Neuronal stem cell (in vitro differentiated cells): ENCODE measurements around the gene RBPJ.

Source experiments
- DNase-seq: peaks from one replicate; pipeline ENCODE4 v3.0.0-alpha.2; 2013; ENCODE audit warnings: low spot score
- H2AFZ ChIP-seq: one replicate; pipeline ENCODE4 v1.6.1; 2013; ENCODE audit warnings: mild to moderate bottlenecking, low read length, inconsistent platforms
- H2AK5ac ChIP-seq: 2 replicates; pipeline ENCODE4 v1.6.1; 2013; ENCODE audit warnings: low read depth, mild to moderate bottlenecking, inconsistent platforms, low read length, moderate library complexity, mixed read lengths
- H2BK120ac ChIP-seq: 2 replicates; pipeline ENCODE4 v1.6.1; 2013; ENCODE audit warnings: low read depth, mild to moderate bottlenecking, inconsistent platforms, low read length, moderate library complexity, mixed read lengths
- H2BK12ac ChIP-seq: one replicate; pipeline ENCODE4 v1.6.1; 2013; ENCODE audit warnings: low read length, inconsistent platforms
- H2BK15ac ChIP-seq: 2 replicates; pipeline ENCODE4 v1.6.1; 2013; ENCODE audit warnings: mild to moderate bottlenecking, low read length, inconsistent platforms, mixed read lengths
- H2BK5ac ChIP-seq: one replicate; pipeline ENCODE4 v1.6.1; 2013; ENCODE audit warnings: inconsistent platforms, mild to moderate bottlenecking, low read length, moderate library complexity
- H3K14ac ChIP-seq: one replicate; pipeline ENCODE4 v1.6.1; 2013; ENCODE audit warnings: low read length, inconsistent platforms
- H3K18ac ChIP-seq: 2 replicates; pipeline ENCODE4 v1.6.1; 2013; ENCODE audit warnings: low read length, inconsistent platforms
- H3K23ac ChIP-seq: 2 replicates; pipeline ENCODE4 v1.6.1; 2013; ENCODE audit warnings: low read depth, mild to moderate bottlenecking, mixed read lengths, low read length, inconsistent platforms; ENCODE audit not compliant: poor library complexity
- H3K27ac ChIP-seq: replicated peaks from 3 replicates; pipeline ENCODE4 v1.5.1; 2013; ENCODE audit warnings: low read length, inconsistent platforms
- H3K27me3 ChIP-seq, 3 experiments: 2 replicates each; pipeline ENCODE4 v1.6.1; 2013; ENCODE audit warnings: low read length in 3 of 3, mild to moderate bottlenecking in 2 of 3, inconsistent platforms in 1 of 3, low read depth in 1 of 3, mixed read lengths in 1 of 3, moderate library complexity in 1 of 3; ENCODE audit not compliant: control insufficient read depth in 3 of 3, insufficient read depth in 3 of 3
- H3K36me3 ChIP-seq, 2 donors: replicated peaks in 1 of 2; 2 replicates each; pipeline ENCODE4 v1.6.1; 2013; ENCODE audit warnings: low read length in 2 of 2; ENCODE audit not compliant: control insufficient read depth in 2 of 2, insufficient read depth in 2 of 2
- H3K4ac ChIP-seq: 2 replicates; pipeline ENCODE4 v1.6.1; 2013; ENCODE audit warnings: inconsistent platforms, mild to moderate bottlenecking, low read length, moderate library complexity
- H3K4me1 ChIP-seq, 2 donors: 1 replicate in 1 of 2; 2 replicates in 1 of 2; pipeline ENCODE4 v1.6.1; 2013; ENCODE audit warnings: low read length in 2 of 2, low read depth in 1 of 2; ENCODE audit not compliant: control insufficient read depth in 2 of 2, insufficient read depth in 1 of 2
- H3K4me2 ChIP-seq: one replicate; pipeline ENCODE4 v1.6.1; 2013; ENCODE audit warnings: mild to moderate bottlenecking, low read length, inconsistent platforms; ENCODE audit not compliant: insufficient read depth, poor library complexity, severe bottlenecking
- H3K4me3 ChIP-seq, 2 donors: 2 replicates each; pipeline ENCODE4 v1.5.1; 2013; ENCODE audit warnings: low read length in 2 of 2, mild to moderate bottlenecking in 2 of 2, inconsistent platforms in 1 of 2, moderate library complexity in 1 of 2
- H3K79me1 ChIP-seq: one replicate; pipeline ENCODE4 v1.6.1; 2013; ENCODE audit warnings: low read depth, mild to moderate bottlenecking, inconsistent platforms, low read length, moderate library complexity
- H3K9ac ChIP-seq: one replicate; pipeline ENCODE4 v1.6.1; 2013; ENCODE audit warnings: mild to moderate bottlenecking, low read depth, low read length, inconsistent platforms; ENCODE audit not compliant: poor library complexity
- H3K9me3 ChIP-seq, 2 donors: replicated peaks in 1 of 2; 2 replicates each; pipeline versions ENCODE3 to v1.6.1; 2013; ENCODE audit warnings: low read length in 2 of 2, mild to moderate bottlenecking in 2 of 2, inconsistent platforms in 1 of 2, low read depth in 1 of 2, mixed read lengths in 1 of 2, moderate library complexity in 1 of 2; ENCODE audit not compliant: control insufficient read depth in 2 of 2, insufficient read depth in 1 of 2
- H4K8ac ChIP-seq: one replicate; pipeline ENCODE4 v1.6.1; 2013; ENCODE audit warnings: low read depth, mild to moderate bottlenecking, inconsistent platforms, low read length, moderate library complexity
- H4K91ac ChIP-seq: one replicate; pipeline ENCODE4 v1.6.1; 2013; ENCODE audit warnings: low read length, low read depth, mild to moderate bottlenecking, inconsistent platforms; ENCODE audit not compliant: poor library complexity
- WGBS, 2 donors: extraction: QIAGEN DNeasy Blood & Tissue Kit; methylation state at CpG; one replicate each; pipeline ENCODE4 v1.1.7; 2013; ENCODE audit warnings: missing lambda C conversion rate in 2 of 2, mixed read lengths in 1 of 2; ENCODE audit not compliant: insufficient read length in 2 of 2, insufficient replicate concordance in 1 of 2; ENCODE audit errors: extremely low coverage in 2 of 2; 5-methylcytosine and 5-hydroxymethylcytosine counted together

RBPJ gene

GRCh38 chr4:26384380-26385057 lies 63.7 kb downstream of the RBPJ start:
- no peak overlapping the region for H3K4me3 ChIP-seq
- H2BK5ac ChIP-seq: no peak overlapping the region
- no peaks in the 10 kb centered on the region for H3K27me3 ChIP-seq
- H2AK5ac ChIP-seq: no peak overlapping the region
- H4K8ac ChIP-seq: no peak overlapping the region
- no peak for DNase-seq
- peaks cover 0 to 45% of the 10 kb centered on the region in 2 donors for H3K36me3 ChIP-seq
- no peak overlapping the region for H2BK12ac ChIP-seq
- H3K18ac ChIP-seq: no peak overlapping the region
- H3K4me1 ChIP-seq: no peaks in the 10 kb centered on the region
- no peak overlapping the region for H2BK120ac ChIP-seq
- no peak overlapping the region for H2AFZ ChIP-seq
- H3K4me2 ChIP-seq: no peak overlapping the region
- no peak overlapping the region for H2BK15ac ChIP-seq
- no peak overlapping the region for H3K27ac ChIP-seq
- WGBS, 2 donors: no CpG with 5 or more reads among the region's 7 CpGs
- peaks cover 2 to 20% of the 10 kb centered on the region in 2 donors for H3K9me3 ChIP-seq
- H4K91ac ChIP-seq: no peak overlapping the region
- H3K9ac ChIP-seq: no peak overlapping the region
- no peak overlapping the region for H3K4ac ChIP-seq
- H3K23ac ChIP-seq: no peak overlapping the region
- H3K79me1 ChIP-seq: no peaks in the 10 kb centered on the region
- no peak overlapping the region for H3K14ac ChIP-seq

DNA sequence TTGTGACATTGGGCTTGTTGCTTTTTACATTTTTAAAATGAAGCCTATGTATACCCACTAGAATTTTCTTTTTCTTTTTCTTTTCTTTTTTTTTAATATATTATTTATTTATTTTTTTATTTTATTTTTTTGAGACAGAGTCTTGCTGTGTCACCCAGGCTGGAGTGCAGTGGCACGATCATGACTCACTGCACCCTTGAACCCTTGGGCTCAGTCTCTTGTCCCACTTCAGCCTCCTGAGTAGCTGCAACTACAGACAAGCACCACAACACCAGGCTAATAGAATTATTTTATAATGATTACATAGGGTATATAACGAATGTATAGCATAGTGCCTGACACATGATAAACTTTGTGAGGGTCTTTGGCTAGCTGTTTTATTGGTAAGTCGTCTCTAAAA lies 64.9 kb downstream of the RBPJ start:
- Histone ChIP-seq H4K8ac (no peak overlapping the region), H2BK12ac (no peak overlapping the region), H3K9me3 (peaks cover 2 to 28% of the 10 kb centered on the region in 2 donors), H4K91ac (no peak overlapping the region), H3K4ac (no peak overlapping the region), H3K4me3 (no peak overlapping the region), H3K79me1 (no peaks in the 10 kb centered on the region), H3K23ac (no peak overlapping the region), H2BK15ac (no peak overlapping the region), H3K4me1 (no peaks in the 10 kb centered on the region), H3K4me2 (no peak overlapping the region), H2BK5ac (no peak overlapping the region), H3K36me3 (peaks cover 0 to 54% of the 10 kb centered on the region in 2 donors), H3K18ac (no peak overlapping the region), H2BK120ac (no peak overlapping the region), H2AK5ac (no peak overlapping the region), H3K14ac (no peak overlapping the region), H2AFZ (no peak overlapping the region), H3K27ac (no peak overlapping the region), H3K27me3 (no peaks in the 10 kb centered on the region), H3K9ac (no peak overlapping the region)
- no peak for DNase-seq
- WGBS, 2 donors: no CpG with 5 or more reads among the region's 3 CpGs

- peaks cover 0 to 61% of the 10 kb centered on the region in 2 donors for H3K36me3 ChIP-seq
- DNase-seq: no peak
- no CpG with 5 or more reads among the region's 2 CpGs for WGBS, 2 donors
Observed at GRCh38 chr4:26386386-26386785, 65.6 kb downstream of the RBPJ start.

GRCh38 chr4:26388671-26389070 lies 67.9 kb downstream of the RBPJ start:
- no peak overlapping the region for H3K4me2 ChIP-seq
- no peak overlapping the region for H3K4me3 ChIP-seq
- H2BK15ac ChIP-seq: no peak overlapping the region
- no peak overlapping the region for H3K18ac ChIP-seq
- no peak for DNase-seq
- H3K14ac ChIP-seq: no peak overlapping the region
- no peak overlapping the region for H2BK5ac ChIP-seq
- H3K4ac ChIP-seq: no peak overlapping the region
- no peaks in the 10 kb centered on the region for H3K27me3 ChIP-seq
- WGBS, 2 donors: no CpG with 5 or more reads among the region's 5 CpGs
- H4K8ac ChIP-seq: no peak overlapping the region
- H3K79me1 ChIP-seq: no peaks in the 10 kb centered on the region
- no peak overlapping the region for H3K23ac ChIP-seq
- no peak overlapping the region for H4K91ac ChIP-seq
- no peak overlapping the region for H2BK120ac ChIP-seq
- H2AK5ac ChIP-seq: no peak overlapping the region
- H2BK12ac ChIP-seq: no peak overlapping the region
- H2AFZ ChIP-seq: no peak overlapping the region
- peaks cover 2 to 32% of the 10 kb centered on the region in 2 donors for H3K9me3 ChIP-seq
- no peaks in the 10 kb centered on the region for H3K4me1 ChIP-seq
- no peak overlapping the region for H3K27ac ChIP-seq
- H3K36me3 ChIP-seq: peaks cover 0 to 83% of the 10 kb centered on the region in 2 donors
- H3K9ac ChIP-seq: no peak overlapping the region

More at GRCh38 chr4:26386386-26386785, 65.6 kb downstream of the RBPJ start:
- Histone ChIP-seq H3K23ac (no peak overlapping the region), H3K9me3 (peaks cover 2 to 28% of the 10 kb centered on the region in 2 donors), H3K27me3 (no peaks in the 10 kb centered on the region), H3K79me1 (no peaks in the 10 kb centered on the region), H3K14ac (no peak overlapping the region), H3K18ac (no peak overlapping the region), H3K4me2 (no peak overlapping the region), H3K4ac (no peak overlapping the region), H2AFZ (no peak overlapping the region), H3K9ac (no peak overlapping the region), H3K4me3 (no peak overlapping the region), H4K91ac (no peak overlapping the region), H3K27ac (no peak overlapping the region), H2BK5ac (no peak overlapping the region), H4K8ac (no peak overlapping the region), H2BK12ac (no peak overlapping the region), H2BK15ac (no peak overlapping the region), H2AK5ac (no peak overlapping the region), H2BK120ac (no peak overlapping the region), H3K4me1 (no peaks in the 10 kb centered on the region)
